Sigmoid colon (tissue), 7 donors: ENCODE data around the gene FAM234A. TPM values are rescaled to one million over a fixed set of nuclear protein-coding genes. Genes with fewer than 3 reads are reported as not detected.
"Not testable (repeated sequence)": the region's sequence is repeated elsewhere in the genome, so short reads cannot be mapped to it uniquely, and the experiment has no call there.

ENCODE experiments used
- DNase-seq: peaks from one replicate; pipeline ENCODE4 v3.0.0-alpha.2; 2019
- H3K27ac ChIP-seq, 4 donors: fragments of 200-600 bp; sonication (generic); one replicate each; pipeline ENCODE4 v1.5.1; 2016 to 2019; ENCODE audit warnings: mild to moderate bottlenecking in 1 of 4
- H3K27me3 ChIP-seq, 3 donors: fragments of 200-600 bp; sonication (generic); one replicate each; pipeline ENCODE4 v1.5.1; 2019; ENCODE audit warnings: mild to moderate bottlenecking in 1 of 3
- H3K36me3 ChIP-seq, 4 donors: fragments of 200-600 bp; sonication (generic); one replicate each; pipeline ENCODE4 v1.5.1; 2016 to 2019
- H3K4me1 ChIP-seq, 4 donors: fragments of 200-600 bp; sonication (generic); one replicate each; pipeline ENCODE4 v1.5.1; 2017 to 2019
- H3K4me3 ChIP-seq, 4 donors: fragments of 200-600 bp; sonication (generic); one replicate each; pipeline ENCODE4 v1.5.1; 2017 to 2019; ENCODE audit warnings: mild to moderate bottlenecking in 2 of 4, moderate library complexity in 1 of 4
- H3K9me3 ChIP-seq, 4 donors: fragments of 200-600 bp in 3 of 4; sonication (generic) in 3 of 4; one replicate each; pipeline versions ENCODE4 v1.5.1 to v1.6.1; 2013 to 2019
- EP300 ChIP-seq, 4 donors: sonication (generic); formaldehyde crosslinking; IDR thresholded peaks; one replicate each; pipeline ENCODE4 v1.6.1; 2017; ENCODE audit warnings: antibody characterized with exemption in 4 of 4
- POLR2A ChIP-seq, 2 donors: fragments of 450-650 bp; IDR thresholded peaks; one replicate each; pipeline ENCODE4 v1.6.1; 2016; ENCODE audit warnings: antibody characterized with exemption in 2 of 2, mild to moderate bottlenecking in 2 of 2, moderate library complexity in 2 of 2
- POLR2AphosphoS5 ChIP-seq, 4 donors: sonication (generic); formaldehyde crosslinking; IDR thresholded peaks; one replicate each; pipeline ENCODE4 v1.6.1; 2017; ENCODE audit warnings: antibody characterized with exemption in 4 of 4
- WGBS, 2 donors: extraction: QIAGEN DNeasy Blood & Tissue Kit; methylation state at CpG; one replicate each; pipeline ENCODE4 v1.1.7; 2013; 5-methylcytosine and 5-hydroxymethylcytosine counted together
- intact Hi-C: fragments of 100-400 bp; cut with DNase I; formaldehyde crosslinking; loops from one replicate; pipeline ENCODE4 v1.15.1; 2023
- polyA plus RNA-seq, 3 donors: library from polyadenylated mRNA; stranded (reverse); fragments of 200-250 nt; gene quantifications; one replicate each; pipeline ENCODE4 v1.2.3, GENCODE V29; 2013
- total RNA-seq, 4 donors: library from RNA; depleted of rRNA; stranded (reverse); fragments of >200 nt; gene quantifications; one replicate each; pipeline ENCODE4 v1.1.0, GENCODE V29; 2016
- TF ChIP-seq, protein P1 (sequence below), 4 experiments: fragments of 450-650 bp in 3 of 4; fragments of 200-600 bp in 1 of 4; IDR thresholded peaks; one replicate each; pipeline ENCODE4 v1.5.1; 2016 to 2019; ENCODE audit warnings: antibody characterized with exemption in 4 of 4, mild to moderate bottlenecking in 3 of 4, moderate library complexity in 2 of 4
- donor health status: healthy with polysubstance abuse.
- donor health status: Bipolar disorder and iron deficiency.
- donor health status: healthy.

Gene FAM234A
- total and polyA plus RNA-seq, 7 donors, result 12.6 to 82.5 (median 47.1) TPM

DNA sequence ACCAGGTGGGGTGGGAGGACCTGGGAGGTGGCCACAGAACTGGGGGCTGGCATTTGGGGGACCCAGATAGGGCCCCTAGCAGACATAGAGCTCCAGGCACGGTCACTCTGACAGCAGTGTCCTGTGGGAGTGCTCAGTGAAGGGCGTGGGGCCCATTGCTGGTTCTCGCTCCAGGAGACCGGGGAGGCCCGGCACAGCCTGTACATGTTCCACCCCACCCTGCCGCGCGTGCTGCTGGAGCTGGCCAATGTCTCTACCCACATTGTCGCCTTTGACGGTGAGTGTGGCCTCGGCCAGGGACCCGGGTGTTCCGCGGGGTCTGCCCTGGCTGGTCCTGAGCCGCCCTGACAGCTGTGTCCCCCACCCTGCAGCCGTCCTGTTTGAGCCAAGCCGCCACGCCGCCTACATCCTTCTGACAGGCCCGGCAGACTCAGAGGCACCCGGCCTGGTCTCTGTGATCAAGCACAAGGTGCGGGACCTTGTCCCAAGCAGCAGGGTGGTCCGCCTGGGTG lies 29.9 kb downstream of the FAM234A start:
- 92 to 93% methylated on average over 23 of the region's 23 CpGs for WGBS, 2 donors
- TF ChIP-seq POLR2A (IDR thresholded peaks at IDR 0.05) (no peak), EP300 (IDR thresholded peaks at IDR 0.05) (no peak), POLR2AphosphoS5 (IDR thresholded peaks at IDR 0.05) (no peak)
- TF ChIP-seq, protein P1, sequence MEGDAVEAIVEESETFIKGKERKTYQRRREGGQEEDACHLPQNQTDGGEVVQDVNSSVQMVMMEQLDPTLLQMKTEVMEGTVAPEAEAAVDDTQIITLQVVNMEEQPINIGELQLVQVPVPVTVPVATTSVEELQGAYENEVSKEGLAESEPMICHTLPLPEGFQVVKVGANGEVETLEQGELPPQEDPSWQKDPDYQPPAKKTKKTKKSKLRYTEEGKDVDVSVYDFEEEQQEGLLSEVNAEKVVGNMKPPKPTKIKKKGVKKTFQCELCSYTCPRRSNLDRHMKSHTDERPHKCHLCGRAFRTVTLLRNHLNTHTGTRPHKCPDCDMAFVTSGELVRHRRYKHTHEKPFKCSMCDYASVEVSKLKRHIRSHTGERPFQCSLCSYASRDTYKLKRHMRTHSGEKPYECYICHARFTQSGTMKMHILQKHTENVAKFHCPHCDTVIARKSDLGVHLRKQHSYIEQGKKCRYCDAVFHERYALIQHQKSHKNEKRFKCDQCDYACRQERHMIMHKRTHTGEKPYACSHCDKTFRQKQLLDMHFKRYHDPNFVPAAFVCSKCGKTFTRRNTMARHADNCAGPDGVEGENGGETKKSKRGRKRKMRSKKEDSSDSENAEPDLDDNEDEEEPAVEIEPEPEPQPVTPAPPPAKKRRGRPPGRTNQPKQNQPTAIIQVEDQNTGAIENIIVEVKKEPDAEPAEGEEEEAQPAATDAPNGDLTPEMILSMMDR (IDR thresholded peaks at IDR 0.05), result no peak
- Histone ChIP-seq H3K4me1 (no peaks in the 10 kb centered on the region), H3K27ac (no peak overlapping the region), H3K36me3 (peaks cover 40 to 57% (median 45%) of the 10 kb centered on the region in 4 donors), H3K4me3 (no peak overlapping the region), H3K9me3 (no peaks in the 10 kb centered on the region), H3K27me3 (no peaks in the 10 kb centered on the region)
- intact Hi-C loops, result no loop called here
- DNase-seq, result no peak

DNA sequence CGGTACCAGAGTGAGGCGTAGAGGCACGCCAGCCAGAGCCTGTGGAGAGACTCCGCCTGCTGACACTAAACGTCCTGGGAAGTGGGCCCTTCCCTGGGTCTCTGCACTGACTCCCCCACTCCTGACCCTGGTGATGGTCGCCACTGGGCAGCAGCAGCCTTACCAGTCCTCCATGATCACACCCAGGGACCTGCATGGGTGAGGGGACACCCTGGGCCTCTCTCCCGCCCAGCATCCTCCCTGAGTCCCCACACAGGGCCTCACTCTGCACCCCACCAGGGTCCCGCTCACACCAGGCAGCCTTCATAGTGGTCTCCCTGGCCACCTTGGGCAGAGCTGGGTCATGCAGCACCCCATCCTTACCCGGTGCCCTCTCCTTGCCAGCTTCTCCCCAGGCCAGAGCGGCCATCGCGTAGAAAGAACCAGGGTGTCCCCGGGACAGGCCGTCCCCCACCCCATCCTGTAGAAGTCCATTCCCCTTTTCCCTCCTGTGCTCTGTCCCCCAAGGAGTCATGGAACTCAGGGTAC lies 30.4 kb downstream of the FAM234A start:
- Histone ChIP-seq H3K27ac (no peak overlapping the region), H3K36me3 (peaks cover 36 to 52% (median 39%) of the 10 kb centered on the region in 4 donors), H3K4me1 (no peaks in the 10 kb centered on the region), H3K27me3 (no peaks in the 10 kb centered on the region), H3K9me3 (no peaks in the 10 kb centered on the region), H3K4me3 (no peak overlapping the region)
- DNase-seq, result no peak
- intact Hi-C loops, result no loop called here
- no peak for TF ChIP-seq POLR2AphosphoS5 (IDR thresholded peaks at IDR 0.05)
- TF ChIP-seq POLR2A (IDR thresholded peaks at IDR 0.05), result no peak
- TF ChIP-seq, protein P1 (IDR thresholded peaks at IDR 0.05), result no peak
- TF ChIP-seq EP300 (IDR thresholded peaks at IDR 0.05), result no peak
- 90 to 94% methylated on average over 14 of the region's 14 CpGs for WGBS, 2 donors

DNA sequence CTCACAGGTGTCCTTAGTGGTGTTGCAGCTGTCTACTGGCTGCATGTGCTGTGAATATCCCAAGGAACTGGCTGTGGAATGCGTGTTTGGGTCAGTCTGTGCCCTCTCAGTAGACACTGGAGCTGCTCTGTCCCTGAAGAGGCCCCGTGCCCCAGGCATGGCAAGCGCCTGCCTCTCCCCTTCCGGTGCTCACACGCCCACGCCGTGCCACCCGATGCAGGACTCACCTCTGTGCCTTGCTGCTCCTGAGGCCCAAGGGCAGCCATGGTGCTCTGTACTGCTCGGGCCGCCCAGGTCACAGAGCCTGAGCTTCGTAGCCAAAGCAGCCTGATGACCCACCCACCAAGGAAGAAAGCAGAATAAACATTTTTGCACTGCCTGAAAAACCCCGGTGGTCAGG lies 31.1 kb downstream of the FAM234A start:
- H3K36me3 ChIP-seq, result peaks cover 30 to 45% (median 35%) of the 10 kb centered on the region in 4 donors
- WGBS, 2 donors, result 41 to 74% methylated on average over 12 of the region's 12 CpGs
- no peak for DNase-seq
- H3K27ac ChIP-seq, result no peak overlapping the region
- TF ChIP-seq POLR2AphosphoS5 (IDR thresholded peaks at IDR 0.05) (no peak), POLR2A (IDR thresholded peaks at IDR 0.05) (no peak), EP300 (IDR thresholded peaks at IDR 0.05) (no peak)
- TF ChIP-seq, protein P1 (IDR thresholded peaks at IDR 0.05), result no peak
- H3K4me1 ChIP-seq, result no peaks in the 10 kb centered on the region
- H3K4me3 ChIP-seq, result no peak overlapping the region
- no peaks in the 10 kb centered on the region for H3K9me3 ChIP-seq
- no peaks in the 10 kb centered on the region for H3K27me3 ChIP-seq
- intact Hi-C loops, result no loop called here

DNA sequence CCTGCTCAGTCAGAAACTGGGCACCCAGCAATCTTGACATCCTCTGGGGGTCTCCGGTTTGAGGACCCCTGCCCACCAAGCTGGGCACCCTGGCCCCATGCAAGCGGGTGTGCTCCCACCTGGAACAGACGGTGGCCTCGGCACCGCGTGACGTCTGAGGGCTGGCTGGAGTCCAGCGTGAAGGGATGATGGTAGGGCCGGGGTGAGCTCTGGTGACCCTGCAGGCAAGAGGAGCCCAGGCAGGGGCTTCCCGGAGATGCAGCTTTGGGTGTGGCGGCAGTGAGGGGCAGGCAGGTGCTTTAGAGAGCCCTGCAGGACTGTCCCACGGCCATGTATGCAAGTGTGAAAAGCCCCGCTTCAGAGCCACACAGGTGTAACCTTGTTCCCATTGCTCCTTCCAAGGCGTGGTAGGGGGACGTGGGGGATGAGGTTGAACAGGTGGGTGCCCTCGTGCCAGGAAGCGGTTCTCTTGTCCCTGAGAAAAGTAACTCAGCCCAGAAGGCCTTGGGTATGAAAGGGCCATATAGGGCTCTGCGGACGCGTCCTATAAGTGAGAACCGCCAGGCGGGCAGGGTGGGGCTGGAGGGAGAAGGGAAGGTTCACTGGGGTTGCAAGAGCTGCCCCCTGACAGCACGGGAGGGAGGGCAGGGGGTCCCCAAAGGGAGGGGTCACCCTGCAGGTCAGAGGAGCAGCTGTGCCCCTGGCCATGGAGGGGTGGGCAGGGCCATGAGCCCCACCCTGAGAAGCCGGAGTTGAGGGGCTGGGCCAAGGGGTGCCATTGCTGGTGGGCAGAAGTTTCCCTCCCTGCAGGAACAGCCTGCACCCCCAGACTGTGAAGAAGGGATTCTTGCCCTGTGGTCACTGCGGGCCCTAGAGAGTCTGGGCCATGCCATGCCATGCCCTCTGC lies 31.9 kb downstream of the FAM234A start:
- TF ChIP-seq POLR2AphosphoS5 (IDR thresholded peaks at IDR 0.05), result peak in 1 of 4 donors; percentile 0
- no peak for TF ChIP-seq POLR2A (IDR thresholded peaks at IDR 0.05)
- H3K36me3 ChIP-seq, result peaks cover 24 to 37% (median 32%) of the 10 kb centered on the region in 4 donors

DNA sequence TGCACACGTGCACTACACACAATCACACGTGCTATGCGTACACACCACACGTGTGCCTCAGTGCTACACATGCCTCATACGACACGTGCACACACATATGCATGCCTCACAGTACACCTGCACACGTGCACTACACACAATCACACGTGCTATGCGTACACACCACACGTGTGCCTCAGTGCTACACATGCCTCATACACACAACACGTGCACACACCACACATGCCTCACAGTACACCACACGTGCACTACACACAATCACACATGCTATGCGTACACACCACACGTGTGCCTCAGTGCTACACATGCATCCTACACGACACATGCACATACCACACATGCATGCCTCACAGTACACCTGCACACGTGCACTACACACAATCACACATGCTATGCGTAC lies 32.9 kb downstream of the FAM234A start:
- DNase-seq, H3K4me1 ChIP-seq, H3K4me3 ChIP-seq, H3K27me3 ChIP-seq, H3K9me3 ChIP-seq, intact Hi-C loops, H3K27ac ChIP-seq: not testable (repeated sequence)
- WGBS, 2 donors, result 81 to 86% methylated on average over 17 of the region's 17 CpGs
- H3K36me3 ChIP-seq, result peaks cover 14 to 27% (median 22%) of the 10 kb centered on the region in 4 donors

More for the DNA sequence above, 31.9 kb downstream of the FAM234A start:
- WGBS, 2 donors, result 71 to 81% methylated on average over 25 of the region's 25 CpGs
- Histone ChIP-seq H3K27ac (no peak overlapping the region), H3K4me1 (no peaks in the 10 kb centered on the region), H3K9me3 (no peaks in the 10 kb centered on the region), H3K4me3 (no peak overlapping the region), H3K27me3 (no peaks in the 10 kb centered on the region)
- no peak for DNase-seq
- intact Hi-C loops, result no loop called here
